ENCODE data around the gene THEM4. TPM values are rescaled to one million over a fixed set of nuclear protein-coding genes. Genes with fewer than 3 reads are reported as not detected.

The THEM4 gene
- total and polyA plus RNA-seq, 2 of the 8 experiments (the other 6 are each of a cell fraction or from before 2014, with no cell fraction given), result 9.9 to 11.2 TPM

GRCh38 chr1:151918819-151919610 lies 9.7 kb upstream of the THEM4 start:
- TF ChIP-seq KDM4A (IDR thresholded peaks at IDR 0.05; ENCODE audit: low read depth, low read length, severe bottlenecking) (no peak), CHD2 (IDR thresholded peaks at IDR 0.05; ENCODE audit: low read length) (no peak), BRCA1 (IDR thresholded peaks at IDR 0.05; ENCODE audit: low read depth, low read length) (no peak), CTCF (IDR thresholded peaks at IDR 0.05; ENCODE audit: control extremely low read depth in 1 of 3, insufficient read depth in 1 of 3, low read depth in 1 of 3, low read length in 3 of 3) (no peak)
- Histone ChIP-seq H2AFZ (ENCODE audit: low read length) (no peak overlapping the region), H4K8ac (ENCODE audit: extremely low read depth, insufficient read depth, low read length) (no peak overlapping the region), H3K27ac (ENCODE audit: low read depth, low read length) (no peak overlapping the region), H2BK15ac (ENCODE audit: low read length) (no peak overlapping the region), H3K36me3 (ENCODE audit: control insufficient read depth in 2 of 4, insufficient read depth in 4 of 4, low read length in 3 of 4) (no peaks in the 10 kb centered on the region), H3K4ac (replicated peaks; ENCODE audit: insufficient read length, low read depth, low read length) (no peak overlapping the region), H3K4me2 (ENCODE audit: insufficient read depth in 1 of 2, low read depth in 2 of 2, low read length in 2 of 2) (no peak overlapping the region), H2BK20ac (ENCODE audit: low read length) (no peak overlapping the region), H4K20me1 (replicated peaks in 1 of 2; ENCODE audit: control insufficient read depth in 1 of 2, insufficient read depth in 2 of 2, low read length in 2 of 2) (no peaks in the 10 kb centered on the region), H2BK12ac (ENCODE audit: low read depth, low read length) (no peak overlapping the region), H2AK5ac (ENCODE audit: low read depth, low read length) (no peak overlapping the region), H3K23me2 (ENCODE audit: low read depth, low read length) (no peaks in the 10 kb centered on the region), H4K5ac (ENCODE audit: insufficient read length, low read depth, low read length) (no peak overlapping the region), H3K79me1 (ENCODE audit: low read depth, low read length) (no peaks in the 10 kb centered on the region), H4K91ac (replicated peaks; ENCODE audit: insufficient read length, low read length) (no peak overlapping the region), H3K9ac (replicated peaks in 1 of 4; ENCODE audit: extremely low read depth in 1 of 4, low read depth in 3 of 4, low read length in 3 of 4) (no peak overlapping the region), H3K56ac (replicated peaks; ENCODE audit: insufficient read length, low read depth, low read length) (no peak overlapping the region), H3K4me3 (ENCODE audit: extremely low read depth in 1 of 4, insufficient read depth in 2 of 4, low read depth in 3 of 4, low read length in 4 of 4) (no peak overlapping the region), H3K79me2 (ENCODE audit: control insufficient read depth in 1 of 2, insufficient read depth in 2 of 2, low read length in 2 of 2) (no peaks in the 10 kb centered on the region), H3K4me1 (replicated peaks in 1 of 4; ENCODE audit: control insufficient read depth in 3 of 4, insufficient read depth in 4 of 4, low read length in 3 of 4) (no peaks in the 10 kb centered on the region), H2BK5ac (ENCODE audit: low read depth, low read length) (no peak overlapping the region), H3K23ac (ENCODE audit: insufficient read length) (no peak overlapping the region), H3K27me3 (replicated peaks in 1 of 4; ENCODE audit: control insufficient read depth in 3 of 4, extremely low read depth in 1 of 4, insufficient read depth in 3 of 4, low read length in 3 of 4) (no peaks in the 10 kb centered on the region), H3K14ac (ENCODE audit: insufficient read length) (no peak overlapping the region), H3K18ac (ENCODE audit: extremely low read depth, low read length) (no peak overlapping the region), H2BK120ac (replicated peaks; ENCODE audit: low read depth, low read length) (no peak overlapping the region), H3K9me3 (ENCODE audit: insufficient read depth in 2 of 2, low read depth in 1 of 2, low read length in 1 of 2) (no peaks in the 10 kb centered on the region)
- DNase-seq (ENCODE audit: low read depth in 1 of 2, low spot score in 2 of 2) (no peak), FAIRE-seq (no peak)
- 91% methylated on average over 6 of the region's 6 CpGs; no CpG with 5 or more reads in 1 of the 2 experiments for WGBS, 2 experiments (ENCODE audit: extremely low coverage in 1 of 2, insufficient coverage in 1 of 2, insufficient read length in 1 of 2, insufficient replicate concordance in 2 of 2, low coverage in 1 of 2, low lambda C conversion rate in 2 of 2, missing lambda C conversion rate in 1 of 2)
- ChIA-PET POLR2A (ENCODE audit: partially characterized antibody) (interaction anchor here (1.3 to 2.1 kb wide), 2 partner anchors 10 to 11 kb away, joined by 4 to 10 read pairs; partner anchors contain the start of gene THEM4), CTCF (ENCODE audit: partially characterized antibody) (interaction anchor here (0.6 to 4.1 kb wide), 3 partner anchors 15 to 83 kb away, joined by 3 to 24 read pairs (median 3); no protein-coding TSS in a partner anchor)
